ENCODE measurements around the gene OLFML2A.

OLFML2A gene

DNA sequence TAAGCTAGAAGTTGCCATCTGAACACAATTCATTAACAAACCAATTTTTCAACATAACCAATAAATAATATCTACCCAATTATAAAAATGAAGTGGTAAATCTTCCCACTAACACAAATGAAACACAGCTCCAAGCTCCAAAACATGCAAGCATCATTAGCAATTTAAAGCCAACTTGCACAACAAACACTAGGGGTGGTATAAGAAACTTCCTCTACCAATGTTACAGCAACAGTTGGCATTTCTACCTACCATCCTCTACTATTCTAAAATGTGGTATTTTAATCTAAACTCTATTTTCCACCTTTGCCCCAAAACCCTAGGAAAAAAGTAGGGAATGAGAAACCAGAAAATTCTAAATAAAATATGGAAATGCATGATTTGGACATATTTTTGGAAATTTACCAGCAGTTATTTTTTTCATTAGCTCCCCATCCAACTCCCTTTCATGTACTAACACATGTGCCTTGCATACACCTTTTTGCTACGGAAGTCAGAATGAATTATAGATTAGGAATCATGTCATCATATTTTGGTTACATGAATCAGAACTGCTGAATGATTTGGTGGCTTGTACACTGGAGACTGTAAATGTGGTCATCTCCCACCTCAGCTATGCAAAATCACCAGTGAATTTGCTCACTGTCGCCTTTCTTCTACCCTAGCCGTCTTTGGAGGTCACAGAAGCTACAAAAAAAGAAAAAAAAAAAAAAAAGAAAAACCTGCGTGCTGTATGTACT is 9.9 kb upstream of the OLFML2A start:
- no peak overlapping the region for H3K4me3 ChIP-seq (ENCODE audit: low read depth, low read length)
- TF ChIP-seq, protein P1, sequence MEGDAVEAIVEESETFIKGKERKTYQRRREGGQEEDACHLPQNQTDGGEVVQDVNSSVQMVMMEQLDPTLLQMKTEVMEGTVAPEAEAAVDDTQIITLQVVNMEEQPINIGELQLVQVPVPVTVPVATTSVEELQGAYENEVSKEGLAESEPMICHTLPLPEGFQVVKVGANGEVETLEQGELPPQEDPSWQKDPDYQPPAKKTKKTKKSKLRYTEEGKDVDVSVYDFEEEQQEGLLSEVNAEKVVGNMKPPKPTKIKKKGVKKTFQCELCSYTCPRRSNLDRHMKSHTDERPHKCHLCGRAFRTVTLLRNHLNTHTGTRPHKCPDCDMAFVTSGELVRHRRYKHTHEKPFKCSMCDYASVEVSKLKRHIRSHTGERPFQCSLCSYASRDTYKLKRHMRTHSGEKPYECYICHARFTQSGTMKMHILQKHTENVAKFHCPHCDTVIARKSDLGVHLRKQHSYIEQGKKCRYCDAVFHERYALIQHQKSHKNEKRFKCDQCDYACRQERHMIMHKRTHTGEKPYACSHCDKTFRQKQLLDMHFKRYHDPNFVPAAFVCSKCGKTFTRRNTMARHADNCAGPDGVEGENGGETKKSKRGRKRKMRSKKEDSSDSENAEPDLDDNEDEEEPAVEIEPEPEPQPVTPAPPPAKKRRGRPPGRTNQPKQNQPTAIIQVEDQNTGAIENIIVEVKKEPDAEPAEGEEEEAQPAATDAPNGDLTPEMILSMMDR (IDR thresholded peaks at IDR 0.05; ENCODE audit: borderline replicate concordance, insufficient read depth, low read depth, low read length), result peak; percentile 35; the same call in 1 of the 2 replicates

DNA sequence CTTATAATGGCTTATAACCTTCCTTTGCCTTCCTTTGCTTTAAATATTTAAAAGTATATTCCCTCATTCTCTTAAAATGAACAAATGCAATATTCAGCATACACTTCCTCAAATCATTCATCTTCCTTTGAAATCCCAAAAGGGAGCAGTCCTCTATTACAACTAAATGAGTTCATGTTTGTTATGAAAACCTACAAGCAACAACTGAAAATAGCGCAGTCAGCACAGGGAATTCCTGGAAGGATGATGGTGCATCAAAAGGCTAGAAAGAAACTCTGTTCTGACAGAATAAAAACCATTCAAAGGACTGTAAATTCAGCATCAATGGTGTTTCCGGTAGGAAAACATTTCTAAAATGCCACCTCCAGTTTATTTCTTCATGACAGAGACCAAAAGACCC is 9.1 kb upstream of the OLFML2A start:
- H3K4me3 ChIP-seq (ENCODE audit: low read depth, low read length), result no peak overlapping the region
- TF ChIP-seq, protein P1 (IDR thresholded peaks at IDR 0.05; ENCODE audit: borderline replicate concordance, insufficient read depth, low read depth, low read length), result no peak

DNA sequence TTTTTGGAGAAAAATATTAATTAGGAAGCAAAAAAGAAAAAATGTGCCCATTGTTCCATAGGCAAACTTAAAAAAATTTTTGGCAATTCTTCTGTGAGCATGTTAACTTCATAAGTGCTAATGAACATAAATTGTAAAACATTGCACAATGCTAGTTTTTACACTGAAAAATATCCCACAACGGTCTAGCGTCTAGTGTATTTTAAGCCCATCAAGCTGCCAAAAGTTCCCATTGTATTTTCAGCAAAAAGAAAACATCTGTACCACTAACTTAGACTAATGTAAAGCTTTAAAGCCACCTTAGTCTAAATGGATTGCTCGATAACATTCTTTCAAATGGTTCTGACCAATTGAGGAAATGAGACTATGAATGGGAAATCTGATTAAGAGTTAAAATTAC is 8.6 kb upstream of the OLFML2A start:
- no peak overlapping the region for H3K4me3 ChIP-seq (ENCODE audit: low read depth, low read length)
- TF ChIP-seq, protein P1 (IDR thresholded peaks at IDR 0.05; ENCODE audit: borderline replicate concordance, insufficient read depth, low read depth, low read length), result no peak

DNA sequence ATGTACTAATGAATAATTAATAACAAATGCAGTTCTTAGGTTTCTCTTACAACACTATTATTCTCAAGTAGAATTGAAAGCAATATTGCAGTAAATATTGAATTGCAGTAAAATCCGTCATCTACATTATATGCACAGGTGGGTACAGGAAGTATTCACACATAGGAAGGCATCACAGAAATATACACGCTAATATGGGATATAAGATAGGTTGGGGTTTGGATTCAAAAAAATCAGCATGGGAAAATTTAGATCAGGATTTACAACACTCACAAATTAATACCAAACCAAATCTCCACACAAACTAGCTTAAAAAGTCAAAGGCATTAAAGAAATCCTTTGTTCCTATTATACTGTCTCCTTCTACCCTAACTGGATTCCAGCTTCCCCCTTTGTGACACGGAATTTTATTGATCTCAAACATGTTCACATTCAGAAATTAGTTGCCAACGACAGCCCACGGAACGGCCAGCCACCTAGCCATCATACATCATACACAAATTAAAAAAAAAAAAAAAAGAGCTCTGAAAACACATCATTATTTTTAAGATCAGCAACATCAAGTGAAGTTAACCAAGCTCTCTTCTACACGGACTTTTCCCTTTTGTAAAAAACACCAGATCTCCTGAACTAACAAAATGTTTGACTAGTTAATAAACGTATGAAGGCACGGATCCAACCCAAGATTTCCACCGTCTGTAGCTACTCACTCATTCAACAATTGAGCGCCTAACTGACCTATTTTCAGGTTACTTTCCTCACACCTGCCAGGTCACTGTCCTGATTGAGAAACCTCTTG is 8.0 kb upstream of the OLFML2A start:
- TF ChIP-seq, protein P1 (IDR thresholded peaks at IDR 0.05; ENCODE audit: borderline replicate concordance, insufficient read depth, low read depth, low read length), result no peak
- peak overlapping the region; percentile 98 for H3K4me3 ChIP-seq (ENCODE audit: low read depth, low read length)

DNA sequence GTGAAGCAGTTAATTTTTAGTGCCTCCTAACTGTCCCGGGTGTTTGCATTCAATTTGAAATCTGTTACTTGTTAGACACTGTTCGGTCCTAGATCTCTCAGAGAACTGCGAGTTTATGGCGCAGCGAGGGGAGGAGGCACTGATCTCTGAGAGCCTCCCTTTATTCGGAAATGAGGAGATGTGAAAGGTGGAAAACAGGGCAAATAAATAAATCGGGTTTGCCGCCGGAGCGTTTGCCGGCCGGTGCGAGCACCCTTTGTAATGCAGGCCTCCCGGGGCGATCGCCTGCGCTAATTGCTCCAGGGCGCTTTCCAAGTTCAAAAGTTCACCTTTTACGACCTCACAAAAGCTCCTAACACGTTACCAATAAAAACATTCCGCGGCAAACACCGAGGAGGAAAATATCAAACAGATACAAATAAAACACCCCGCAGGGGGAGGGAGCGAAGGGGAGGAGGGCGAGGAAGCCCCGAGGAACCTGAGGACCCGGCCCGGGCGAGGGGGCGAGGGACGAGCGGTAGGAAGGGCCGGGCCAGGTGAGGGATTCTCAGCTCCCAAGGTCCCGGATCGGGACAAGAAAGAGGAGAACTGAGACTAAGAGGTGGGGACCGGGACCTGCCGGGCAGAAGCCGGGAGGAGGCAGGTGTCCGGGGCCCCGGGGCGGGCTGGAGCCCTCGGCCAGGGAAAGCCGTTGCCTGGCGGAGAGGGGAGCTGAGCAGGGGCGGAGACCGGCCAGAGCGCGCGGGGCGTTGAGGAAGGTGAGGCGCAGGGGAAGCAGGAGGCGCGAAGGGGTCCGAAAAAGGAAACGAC is 7.2 kb upstream of the OLFML2A start:
- TF ChIP-seq, protein P1 (IDR thresholded peaks at IDR 0.05; ENCODE audit: borderline replicate concordance, insufficient read depth, low read depth, low read length), result no peak
- peak overlapping the region; percentile 98 for H3K4me3 ChIP-seq (ENCODE audit: low read depth, low read length)

DNA sequence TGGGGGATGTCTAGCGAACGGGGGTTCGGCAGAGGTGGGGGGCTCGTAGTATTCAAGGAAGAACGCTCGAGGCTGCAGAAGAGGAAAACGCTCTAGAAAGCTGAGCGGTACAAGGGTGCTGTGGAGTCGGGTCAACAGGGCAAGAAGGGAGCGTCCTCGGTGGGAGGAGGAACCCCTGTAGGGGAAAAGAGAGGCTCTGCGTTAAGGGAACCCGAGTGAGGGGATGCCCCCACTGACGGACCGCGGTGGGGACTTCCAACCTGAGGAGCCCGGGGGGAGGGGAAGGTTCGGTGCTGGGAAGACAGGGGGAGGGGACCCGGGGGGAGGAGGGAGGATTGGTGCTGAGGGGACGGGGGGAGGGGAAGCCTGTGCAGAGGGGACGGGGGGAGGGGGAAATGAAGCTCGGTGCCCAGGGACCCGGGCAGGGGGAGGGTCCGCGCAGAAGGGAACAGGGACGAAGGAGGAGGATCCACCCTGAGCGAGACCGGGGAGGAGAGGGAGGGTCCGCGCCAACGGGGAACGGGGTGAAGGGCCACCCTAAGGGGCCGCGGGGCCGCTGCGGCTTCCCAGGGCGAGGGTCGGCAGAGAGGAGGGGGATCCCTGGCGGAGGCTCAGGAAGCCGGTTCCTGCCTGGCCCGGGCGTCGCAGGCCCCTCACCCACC is 6.4 kb upstream of the OLFML2A start:
- H3K4me3 ChIP-seq (ENCODE audit: low read depth, low read length), result peak overlapping the region; percentile 98
- TF ChIP-seq, protein P1 (IDR thresholded peaks at IDR 0.05; ENCODE audit: borderline replicate concordance, insufficient read depth, low read depth, low read length), result no peak
